Activated CD4-positive, CD25-positive, alpha-beta regulatory T cell treated with anti-CD3 and anti-CD28 coated beads, Interleukin-2, amount 50 U/mL, for 24 hours (primary cell): ENCODE measurements around the gene TMEM184A.

Experiments used
- ATAC-seq, 2 donors: fragments of 150-1000 bp; cut with Tn5 transposase; one replicate each; pipeline ENCODE4 v1.10.0; 2021; ENCODE audit warnings: mild to moderate bottlenecking in 1 of 2, moderate library complexity in 1 of 2

The TMEM184A gene

GRCh38 chr7:1567049-1567771 lies 11.2 kb upstream of the TMEM184A start:
- no peak for ATAC-seq

- ATAC-seq = no peak
These were observed 10.7 kb upstream of the TMEM184A start for GRCh38 chr7:1566687-1567048.

GRCh38 chr7:1564603-1565022 lies 8.6 kb upstream of the TMEM184A start:
- ATAC-seq = no peak

- ATAC-seq = no peak
These were observed 8.1 kb upstream of the TMEM184A start for GRCh38 chr7:1563981-1564602.

GRCh38 chr7:1562597-1563051 lies 6.6 kb upstream of the TMEM184A start:
- ATAC-seq = no peak

- no peak for ATAC-seq
These were observed 6.1 kb upstream of the TMEM184A start for GRCh38 chr7:1562116-1562515.

GRCh38 chr7:1561036-1561940 lies 5.3 kb upstream of the TMEM184A start:
- ATAC-seq = no peak

GRCh38 chr7:1560620-1561031 lies 4.6 kb upstream of the TMEM184A start:
- no peak for ATAC-seq

GRCh38 chr7:1559626-1560590 lies 3.9 kb upstream of the TMEM184A start:
- no peak for ATAC-seq

- no peak for ATAC-seq
These were observed 3.0 kb upstream of the TMEM184A start for GRCh38 chr7:1558841-1559625.

- no peak for ATAC-seq
These were observed 2.3 kb upstream of the TMEM184A start for GRCh38 chr7:1558181-1558811.

GRCh38 chr7:1557771-1558170 lies 1.8 kb upstream of the TMEM184A start:
- ATAC-seq = no peak

GRCh38 chr7:1557006-1557405 lies 1.0 kb upstream of the TMEM184A start:
- no peak for ATAC-seq

GRCh38 chr7:1555046-1555812 lies 776 bp downstream of the TMEM184A start:
- ATAC-seq = no peak

GRCh38 chr7:1554333-1555045 lies 1.5 kb downstream of the TMEM184A start:
- ATAC-seq = no peak

GRCh38 chr7:1553512-1554210 lies 2.3 kb downstream of the TMEM184A start:
- no peak for ATAC-seq

GRCh38 chr7:1552200-1552599 lies 3.8 kb downstream of the TMEM184A start:
- no peak for ATAC-seq

- no peak for ATAC-seq
These were observed 5.2 kb downstream of the TMEM184A start for GRCh38 chr7:1550846-1551155.
